CD1c-positive myeloid dendritic cell (primary cell): Measurements from ENCODE around the gene CTIF.
"Not testable (repeated sequence)": the region's sequence is repeated elsewhere in the genome, so short reads cannot be mapped to it uniquely, and the experiment has no call there.

Experiments
- DNase-seq: peaks from one replicate; pipeline ENCODE4 v3.0.0-alpha.2; 2016; ENCODE audit errors: extremely low spot score

Gene CTIF

DNA sequence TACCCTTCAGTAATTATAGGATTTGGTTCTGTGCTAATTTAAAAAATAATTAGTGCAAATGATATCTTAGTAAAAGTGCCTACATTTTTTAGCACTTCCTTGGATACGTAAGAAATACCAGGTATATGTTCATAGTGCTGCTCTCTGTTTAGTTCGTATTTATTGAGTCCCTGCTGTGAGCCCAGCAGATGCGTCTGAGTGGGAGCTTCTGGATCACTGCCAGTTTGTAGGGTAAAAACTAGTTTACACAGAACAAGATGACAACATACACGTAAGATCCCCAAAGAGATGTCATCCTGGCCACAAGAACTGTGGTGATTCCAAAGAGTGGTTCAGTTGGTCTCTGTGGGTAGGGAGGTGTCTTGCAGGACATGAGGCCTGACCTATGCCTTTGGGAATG lies 103.2 kb downstream of the CTIF start:
- DNase-seq: no peak

DNA sequence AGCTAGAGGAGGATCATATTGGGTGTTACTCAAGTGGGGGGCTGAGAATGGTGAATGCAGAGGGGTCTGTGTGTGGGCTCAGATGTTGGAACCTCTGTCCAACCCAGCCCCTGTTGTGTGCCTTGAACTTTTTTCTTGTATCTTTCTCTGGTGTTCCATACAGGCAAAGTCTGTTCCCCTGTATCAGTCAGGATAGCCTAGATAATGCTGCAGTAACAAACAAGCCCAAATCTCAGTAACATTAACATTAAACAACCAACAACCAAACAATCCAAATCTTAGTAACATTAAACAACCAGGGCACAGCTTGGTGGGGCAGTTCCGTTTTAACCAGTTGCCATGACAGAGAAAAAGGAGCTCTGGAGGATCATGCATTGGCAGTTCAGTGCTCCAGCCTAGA lies 103.7 kb downstream of the CTIF start:
- no peak for DNase-seq

DNA sequence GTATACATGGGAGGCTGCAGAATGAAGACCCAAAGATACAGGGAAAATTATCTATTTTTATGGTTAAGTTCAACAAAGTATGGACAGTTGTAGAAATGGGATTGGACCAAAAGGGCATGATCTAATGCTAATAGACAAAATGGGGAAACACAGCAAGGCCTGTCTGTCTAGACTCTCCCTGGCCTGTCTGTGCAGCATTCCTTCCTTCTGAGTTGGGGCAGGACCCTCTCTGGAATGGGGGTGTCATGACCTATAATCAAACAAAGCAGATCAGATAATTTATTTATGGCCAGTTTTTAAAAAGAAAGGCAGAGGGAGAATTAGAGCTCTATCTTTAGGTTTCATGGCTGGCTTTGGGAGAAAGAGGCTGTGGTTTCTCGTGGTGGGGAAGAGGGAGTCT lies 104.4 kb downstream of the CTIF start:
- no peak for DNase-seq

- DNase-seq: no peak
Measured at GRCh38 chr18:48644029-48644428, 105.2 kb downstream of the CTIF start.

GRCh38 chr18:48645427-48646002 lies 106.7 kb downstream of the CTIF start:
- DNase-seq: no peak

- DNase-seq: no peak
Measured at GRCh38 chr18:48646976-48647375, 108.1 kb downstream of the CTIF start.

- no peak for DNase-seq
Measured at GRCh38 chr18:48649231-48649630, 110.4 kb downstream of the CTIF start.

DNA sequence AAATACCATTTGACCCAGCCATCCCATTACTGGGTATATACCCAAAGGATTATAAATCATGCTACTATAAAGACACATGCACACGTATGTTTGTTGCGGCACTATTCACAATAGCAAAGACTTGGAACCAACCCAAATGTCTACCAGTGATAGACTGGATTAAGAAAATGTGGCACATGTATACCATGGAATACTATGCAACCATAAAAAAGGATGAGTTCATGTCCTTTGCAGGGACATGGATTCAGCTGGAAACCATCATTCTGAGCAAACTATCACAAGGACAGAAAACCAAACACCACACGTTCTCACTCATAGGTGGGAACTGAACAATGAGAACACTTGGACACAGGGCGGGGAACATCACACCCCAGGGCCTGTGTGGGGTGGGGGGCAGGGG lies 115.8 kb downstream of the CTIF start:
- not testable (repeated sequence) for DNase-seq

- DNase-seq: no peak
Measured at GRCh38 chr18:48655508-48655907, 116.7 kb downstream of the CTIF start.

- no peak for DNase-seq
Measured at GRCh38 chr18:48656176-48656575, 117.3 kb downstream of the CTIF start.

DNA sequence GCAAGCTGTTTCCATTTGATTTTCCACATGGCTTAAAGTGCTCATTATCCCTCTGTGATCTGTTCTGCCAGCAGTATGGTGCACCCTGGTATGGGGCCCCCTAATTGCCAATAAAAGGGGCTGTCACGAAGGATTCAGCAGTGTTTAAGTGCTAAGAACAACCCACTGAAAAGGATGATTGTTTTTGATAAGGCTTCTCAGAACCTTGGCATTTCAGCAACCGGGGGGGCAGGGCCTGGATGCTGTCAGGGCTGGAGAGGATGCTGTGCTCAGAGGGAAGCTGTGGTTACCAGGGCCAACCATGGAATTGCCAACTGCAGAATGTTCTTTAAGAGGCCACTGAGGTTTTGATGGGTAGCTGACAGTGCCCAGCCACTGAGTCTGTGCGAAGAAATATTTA lies 117.8 kb downstream of the CTIF start:
- no peak for DNase-seq

DNA sequence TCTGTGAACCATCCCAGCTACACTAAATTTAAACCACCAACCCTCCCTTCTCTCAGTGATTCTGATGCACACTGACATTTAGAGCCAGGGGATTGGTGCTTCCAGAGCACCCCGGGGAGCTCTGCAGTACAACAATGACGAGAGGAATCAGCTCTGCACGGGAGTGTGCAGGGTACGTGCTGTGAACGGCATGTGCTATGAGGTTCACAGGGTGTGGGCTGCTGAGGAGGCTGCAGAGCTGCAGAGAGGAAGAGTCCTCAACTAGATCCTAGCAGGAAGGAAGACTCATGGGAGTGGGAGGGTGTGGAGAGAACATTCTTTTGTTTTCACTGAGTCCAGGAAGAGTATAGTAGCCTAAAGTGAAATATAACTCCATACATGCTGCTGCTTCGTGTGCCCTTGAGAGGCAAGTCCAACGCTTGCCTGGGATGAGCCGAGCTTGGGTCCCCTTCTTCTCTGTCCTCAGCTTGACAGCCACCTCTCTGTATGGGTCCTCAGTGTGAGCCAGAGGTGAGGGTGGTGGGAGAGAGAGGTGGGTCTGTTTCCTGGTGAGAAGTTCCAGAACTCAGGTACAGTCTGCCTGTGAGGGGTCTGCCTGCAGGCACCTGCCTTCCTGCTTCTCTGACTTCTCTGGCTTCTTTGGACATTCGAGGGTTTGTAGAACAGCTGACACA lies 118.8 kb downstream of the CTIF start:
- peak; percentile 8 for DNase-seq

- no peak for DNase-seq
Measured at GRCh38 chr18:48658721-48659120, 119.9 kb downstream of the CTIF start.

DNA sequence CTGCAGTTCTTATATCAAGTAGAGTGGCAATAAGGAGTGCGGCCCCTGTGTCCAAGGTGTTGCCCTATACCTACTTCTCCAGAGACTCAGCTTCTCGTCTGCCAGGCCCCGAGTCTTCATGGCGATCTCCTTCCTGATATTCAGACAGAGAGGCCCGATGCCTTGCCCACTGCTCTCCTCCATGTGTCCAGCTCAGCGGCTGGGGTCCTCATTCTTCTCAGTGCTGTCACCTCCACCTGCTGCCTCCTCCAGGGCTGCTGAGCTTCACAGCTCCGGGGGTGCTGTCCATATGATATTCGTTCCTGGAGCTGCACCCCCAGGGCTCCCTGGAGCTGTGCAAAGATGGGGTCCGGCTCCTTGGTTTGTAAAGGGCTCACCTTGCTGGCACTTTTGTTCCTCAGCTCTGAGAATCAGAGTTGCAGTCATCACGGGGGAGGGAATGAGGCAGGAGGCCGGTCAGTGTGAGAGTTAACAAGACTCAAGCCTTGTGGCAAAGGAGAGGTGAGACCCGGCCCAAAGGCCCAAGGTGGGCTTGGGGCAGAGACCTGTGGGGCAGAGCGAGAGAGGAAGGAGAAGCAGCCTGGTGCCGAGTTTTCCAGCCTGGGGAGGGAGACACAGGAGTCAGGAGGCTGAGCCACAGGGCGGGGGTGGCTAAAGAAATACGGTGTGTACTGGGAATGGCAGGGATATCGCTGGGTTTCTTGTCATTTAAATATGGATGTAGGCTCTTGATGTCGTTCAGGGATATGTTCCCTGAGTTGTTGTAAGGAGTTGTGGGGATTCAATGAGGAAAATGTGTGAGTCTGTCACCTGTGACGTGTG lies 120.6 kb downstream of the CTIF start:
- DNase-seq: no peak

DNA sequence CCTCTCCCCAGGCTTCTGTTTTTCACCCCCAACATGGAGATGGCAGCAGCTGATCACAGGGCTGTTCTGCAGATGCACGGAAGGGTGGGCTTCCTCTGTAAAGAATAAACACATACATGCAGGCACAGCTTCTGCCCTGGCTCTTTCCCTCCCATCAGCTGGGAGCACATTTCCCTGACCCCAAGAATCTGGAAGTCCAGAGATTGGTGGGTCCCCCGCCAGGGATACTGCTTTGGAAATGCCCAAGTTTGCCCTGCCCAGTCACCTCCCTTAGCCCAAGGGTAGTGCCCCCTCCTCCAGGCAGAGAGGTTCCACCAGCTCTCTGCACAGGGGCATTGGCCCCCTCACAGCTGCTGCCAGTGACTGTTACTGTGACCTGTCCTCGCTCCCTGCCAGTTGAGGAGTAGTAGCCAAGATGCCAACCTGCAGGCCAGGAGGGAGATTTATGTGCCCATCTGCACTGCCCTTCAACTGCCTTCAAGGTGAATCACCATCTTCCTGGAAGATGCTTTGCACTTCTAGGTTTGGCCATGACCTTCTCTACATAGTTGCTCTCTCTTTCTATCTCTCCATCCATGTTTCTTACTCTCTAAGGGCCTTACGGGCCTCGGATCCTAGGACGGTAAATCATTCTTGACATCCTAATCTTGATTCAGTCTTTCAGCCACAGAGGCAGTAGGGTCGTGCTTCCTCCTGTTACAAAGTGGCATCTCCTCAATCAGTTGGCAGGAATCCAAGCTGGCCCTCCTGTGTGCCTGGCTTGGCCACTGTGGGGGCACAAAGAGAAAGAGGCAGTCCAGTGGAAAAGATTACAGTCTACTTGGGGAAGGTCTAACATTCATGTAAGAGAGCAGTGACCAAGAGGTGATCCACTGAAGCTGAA lies 121.8 kb downstream of the CTIF start:
- DNase-seq: no peak

DNA sequence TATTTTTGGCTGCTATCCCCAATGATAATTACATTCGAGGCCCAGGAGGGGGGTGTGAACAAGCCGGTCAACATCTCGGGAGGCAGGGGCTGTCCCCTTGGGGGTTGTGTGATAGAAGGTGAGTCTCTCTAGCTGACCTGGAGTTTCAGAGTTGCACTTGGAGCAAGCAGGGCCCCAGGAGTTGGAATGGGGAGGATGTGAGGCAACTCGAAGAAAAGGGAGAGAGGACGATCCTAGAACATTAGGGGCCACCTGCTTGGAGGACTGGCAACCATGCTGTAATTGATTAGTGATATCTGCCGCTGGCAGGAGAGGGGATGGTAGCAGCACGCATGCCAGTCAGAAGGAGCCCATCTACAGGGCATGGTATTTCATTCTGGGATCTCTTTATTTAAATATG lies 122.6 kb downstream of the CTIF start:
- no peak for DNase-seq

- DNase-seq: peak; percentile 64
Measured at GRCh38 chr18:48662011-48662661, 123.3 kb downstream of the CTIF start.

DNA sequence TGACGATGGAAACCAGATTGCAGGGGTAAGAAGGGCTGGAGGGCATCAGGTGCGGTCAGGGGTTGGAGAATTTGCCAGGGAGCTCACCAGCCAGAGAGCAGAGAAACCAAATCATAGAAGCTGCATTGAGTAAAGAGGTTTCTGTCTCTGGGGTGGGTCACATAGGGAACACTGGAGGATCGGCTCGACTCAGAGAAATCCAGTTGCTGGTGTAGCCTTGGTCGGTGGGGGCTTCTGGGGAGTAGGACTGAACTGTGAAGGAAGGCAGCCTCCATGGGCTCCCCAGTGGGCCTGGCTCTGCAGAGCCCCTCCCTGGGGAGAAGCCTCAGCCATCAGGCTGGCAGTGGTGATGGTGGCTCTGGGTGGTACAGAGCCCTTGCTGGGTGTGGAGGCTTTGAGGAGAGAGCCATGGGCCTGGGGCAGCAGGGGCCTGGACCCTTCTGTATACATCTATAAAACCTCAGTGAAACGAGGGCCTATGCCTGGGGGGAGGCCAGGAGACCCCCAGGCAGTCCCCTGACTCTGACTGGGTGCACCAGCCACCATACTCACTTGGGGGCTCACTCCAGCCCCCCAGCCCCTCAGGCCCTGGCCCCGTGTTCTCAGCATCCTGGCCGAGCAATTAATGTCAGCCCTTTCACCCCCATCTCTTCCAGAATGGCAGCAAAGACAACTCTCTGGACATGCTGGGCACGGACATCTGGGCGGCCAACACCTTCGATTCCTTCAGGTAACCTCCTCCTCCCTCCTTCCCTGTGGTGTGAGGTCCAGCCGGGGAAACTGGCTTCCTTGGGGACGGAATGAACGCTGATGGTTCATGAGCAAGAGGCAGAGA lies 124.5 kb downstream of the CTIF start:
- DNase-seq: no peak

DNA sequence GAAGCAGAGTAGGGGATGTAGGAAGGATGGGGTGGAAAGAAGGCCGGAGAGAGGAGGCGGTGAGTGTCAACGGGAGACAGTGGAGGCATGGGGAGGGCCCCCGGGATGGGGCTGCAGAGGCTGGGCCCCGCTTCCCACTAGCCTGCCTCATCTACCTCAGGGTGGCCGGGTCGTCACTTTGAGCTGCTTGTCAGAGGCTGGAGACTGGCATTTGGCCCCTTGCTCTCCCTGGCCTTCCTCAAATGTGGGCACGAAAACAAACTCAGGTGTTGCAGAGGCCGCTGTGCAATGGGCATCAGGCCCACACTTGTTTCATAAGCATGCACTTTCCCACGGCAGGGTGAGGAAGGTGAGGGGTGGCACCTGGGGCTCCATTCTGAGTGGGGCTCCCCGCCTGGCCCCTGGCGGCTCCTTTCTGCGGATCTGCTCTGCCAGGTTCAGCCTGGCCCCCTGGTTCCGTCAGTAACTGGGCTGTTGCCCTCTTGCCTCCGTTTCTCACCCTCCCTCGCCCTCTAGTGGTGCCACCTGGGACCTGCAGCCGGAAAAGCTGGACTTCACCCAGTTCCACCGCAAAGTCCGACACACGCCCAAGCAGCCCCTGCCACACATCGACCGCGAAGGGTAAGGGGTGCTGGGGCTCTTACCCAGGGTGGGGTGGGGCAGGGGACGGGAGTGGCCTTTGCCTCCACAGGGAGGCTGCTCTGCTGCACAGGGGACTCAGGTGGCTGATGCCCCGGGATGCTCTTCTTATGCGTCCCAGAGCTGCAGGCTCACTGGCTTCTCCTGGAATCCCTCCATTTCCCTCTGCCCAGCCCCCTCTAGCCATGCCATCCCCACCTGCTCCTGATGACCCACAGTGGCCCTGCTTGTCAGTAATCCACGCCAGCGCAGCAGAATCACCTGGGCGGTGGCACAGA lies 125.4 kb downstream of the CTIF start:
- DNase-seq: peak; percentile 52

DNA sequence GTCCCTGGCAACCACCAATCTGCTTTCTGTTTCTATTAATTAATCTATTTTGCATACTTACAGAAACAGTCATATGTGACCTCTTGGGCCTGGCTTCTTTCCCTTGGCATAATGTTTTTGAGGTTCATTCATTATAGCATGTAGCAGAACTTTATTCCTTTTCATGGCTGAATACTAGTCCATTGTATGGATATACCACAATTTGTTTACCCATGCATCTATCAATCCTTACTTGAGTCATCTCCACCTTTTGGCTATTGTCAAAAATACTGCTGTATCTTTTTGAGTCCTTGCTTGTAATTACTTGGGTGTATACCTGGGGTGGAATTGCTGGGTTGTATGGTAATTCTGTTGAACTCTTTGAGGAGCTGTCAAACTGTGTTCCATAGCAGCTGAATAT lies 126.8 kb downstream of the CTIF start:
- DNase-seq: no peak
